T47D (cell line): ENCODE data around the gene LGI4.

Experiments used
- DNase-seq, 2 experiments: peaks; one replicate each; pipeline versions ENCODE4 v3.0.0 to v3.0.0-alpha.2; 2011 to 2012; ENCODE audit warnings: low read depth in 1 of 2, low spot score in 1 of 2
- JUND ChIP-seq: IDR thresholded peaks from 2 replicates; pipeline ENCODE4 v1.6.1; 2012; ENCODE audit warnings: low read depth
- in situ Hi-C: cut with HindIII; loops from 2 replicates; pipeline ENCODE4 v1.10.0; 2016; ENCODE audit warnings: low sequenced_read_pairs, low pct_unique_long_range_greater_than_20kb

LGI4 gene

GRCh38 chr19:35167251-35168119 lies 32.6 kb upstream of the LGI4 start:
- in situ Hi-C loops = no loop called here
- DNase-seq = no peak
- TF ChIP-seq JUND = no peak

DNA sequence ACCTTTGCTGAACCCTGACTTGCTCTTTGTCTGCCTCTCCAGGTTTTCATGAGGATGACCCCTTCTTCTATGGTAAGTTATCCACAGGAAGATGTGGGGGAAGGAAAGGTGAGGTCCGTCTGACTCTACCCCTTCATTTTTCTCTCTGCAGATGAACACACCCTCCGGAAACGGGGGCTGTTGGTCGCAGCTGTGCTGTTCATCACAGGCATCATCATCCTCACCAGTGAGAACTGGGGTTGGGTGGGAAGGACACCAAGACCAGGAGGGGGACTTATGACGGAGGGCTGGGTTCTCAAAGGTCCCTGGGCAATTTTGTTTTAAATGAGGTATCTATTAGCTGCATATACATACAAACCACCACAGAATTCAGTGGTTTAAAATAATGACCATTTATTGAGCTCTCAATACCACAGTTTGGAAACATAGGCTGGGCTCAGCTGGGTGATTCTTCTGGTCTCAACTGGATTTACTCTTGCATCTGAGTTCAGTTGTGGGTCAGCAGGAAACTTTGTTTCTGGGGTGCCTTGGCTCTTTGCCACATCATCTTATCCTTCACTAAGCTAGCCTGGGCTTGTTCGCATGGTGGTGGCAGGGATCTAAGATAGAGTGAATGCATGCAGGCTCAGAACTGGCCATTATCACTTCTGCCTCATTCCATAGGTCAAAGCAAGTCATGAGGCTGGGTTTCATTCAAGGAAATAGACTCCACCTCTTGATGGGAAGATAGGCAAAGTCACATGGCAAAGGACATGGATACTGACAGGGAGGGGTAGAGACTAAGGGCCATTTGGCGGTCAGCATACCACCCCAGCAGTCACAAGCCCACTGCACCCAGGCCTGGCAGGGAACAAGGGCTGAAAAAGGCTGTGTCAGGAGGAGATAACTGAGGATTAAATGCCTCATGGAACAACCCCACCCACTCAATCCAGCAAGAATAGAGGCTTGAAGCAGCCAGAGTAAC lies 31.5 kb upstream of the LGI4 start:
- DNase-seq = no peak
- no peak for TF ChIP-seq JUND
- in situ Hi-C loops = no loop called here

- in situ Hi-C loops = no loop called here
- no peak for TF ChIP-seq JUND
- DNase-seq = no peak
These were observed 30.6 kb upstream of the LGI4 start for GRCh38 chr19:35165200-35166058.

DNA sequence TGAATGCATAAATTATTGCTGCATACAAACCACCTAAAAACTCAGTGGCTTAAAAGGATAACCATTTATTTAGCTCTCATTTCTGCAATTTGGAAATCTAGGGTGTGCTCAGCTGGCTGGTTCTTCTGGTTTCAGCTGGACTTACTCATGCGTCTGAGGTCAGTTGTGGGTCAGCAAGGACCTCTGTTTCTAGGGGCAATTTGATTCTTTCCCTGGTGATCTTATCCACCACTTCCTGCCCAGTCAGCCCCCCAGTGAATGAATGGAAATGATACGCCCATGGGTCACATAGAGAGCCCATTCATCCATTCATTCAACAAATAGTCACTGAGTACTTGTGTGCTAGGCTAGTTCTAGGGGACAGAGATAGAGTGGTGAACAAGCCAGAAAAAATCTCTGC lies 29.6 kb upstream of the LGI4 start:
- peak in 1 of 2 experiments; percentile 51 for DNase-seq
- no peak for TF ChIP-seq JUND
- in situ Hi-C loops = no loop called here

DNA sequence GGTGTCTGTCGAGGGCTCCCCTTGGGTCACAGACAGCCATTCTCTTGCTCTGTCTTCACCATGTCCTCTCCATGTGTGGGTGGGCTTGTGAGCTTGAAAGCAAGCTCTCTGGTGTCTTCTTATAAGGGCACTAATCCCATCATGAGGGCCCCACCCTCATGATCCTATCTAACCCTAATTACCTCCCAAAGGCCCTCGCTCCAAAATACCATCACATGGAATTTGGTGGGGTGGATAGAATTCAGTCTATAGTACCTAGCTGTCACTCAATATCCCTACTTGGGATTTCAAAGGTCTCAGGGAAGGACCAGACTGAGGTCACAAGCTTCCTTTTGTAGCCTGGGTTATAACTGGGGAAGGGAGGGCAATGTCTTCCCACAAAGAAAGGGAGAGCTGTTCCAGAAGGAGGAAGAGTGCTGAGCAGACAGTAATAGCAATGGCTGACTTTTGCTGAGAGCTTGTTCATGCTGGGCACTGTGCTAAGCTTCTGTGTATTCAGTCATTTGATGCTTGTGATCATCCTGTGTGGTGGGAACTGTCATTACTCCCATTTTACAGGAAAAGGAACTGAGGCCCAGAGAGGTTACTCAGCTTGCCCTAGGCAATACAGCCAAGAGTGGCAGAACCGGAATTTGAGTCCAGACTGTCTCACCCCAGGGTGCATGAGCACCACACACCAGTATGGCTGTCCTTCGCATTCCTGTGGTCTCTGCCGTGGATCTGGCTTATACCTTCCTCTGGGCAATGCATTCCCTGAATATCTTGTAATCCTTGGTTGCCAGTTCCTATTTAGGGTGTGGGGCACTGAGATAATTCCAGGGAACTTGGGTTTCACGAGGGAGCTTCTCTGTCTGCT lies 27.8 kb upstream of the LGI4 start:
- no peak for TF ChIP-seq JUND
- DNase-seq = peak in 1 of 2 experiments; percentile 96
- in situ Hi-C loops = no loop called here

DNA sequence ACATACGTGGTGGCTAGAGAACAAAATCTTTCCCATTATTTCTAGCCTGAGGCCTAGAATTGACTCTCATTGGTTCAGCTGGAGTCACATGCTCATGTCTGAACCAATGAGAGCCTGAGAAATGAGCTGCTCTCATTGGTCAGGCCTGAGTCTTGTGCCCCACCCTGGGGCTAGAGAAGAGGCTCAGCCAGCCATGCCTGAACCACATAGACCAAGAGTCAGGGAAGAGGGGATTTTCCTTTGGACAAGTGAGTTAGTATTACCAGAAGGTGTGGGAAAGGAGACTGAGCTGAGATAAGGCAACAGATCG lies 26.5 kb upstream of the LGI4 start:
- no peak for TF ChIP-seq JUND
- DNase-seq = no peak
- in situ Hi-C loops = no loop called here

DNA sequence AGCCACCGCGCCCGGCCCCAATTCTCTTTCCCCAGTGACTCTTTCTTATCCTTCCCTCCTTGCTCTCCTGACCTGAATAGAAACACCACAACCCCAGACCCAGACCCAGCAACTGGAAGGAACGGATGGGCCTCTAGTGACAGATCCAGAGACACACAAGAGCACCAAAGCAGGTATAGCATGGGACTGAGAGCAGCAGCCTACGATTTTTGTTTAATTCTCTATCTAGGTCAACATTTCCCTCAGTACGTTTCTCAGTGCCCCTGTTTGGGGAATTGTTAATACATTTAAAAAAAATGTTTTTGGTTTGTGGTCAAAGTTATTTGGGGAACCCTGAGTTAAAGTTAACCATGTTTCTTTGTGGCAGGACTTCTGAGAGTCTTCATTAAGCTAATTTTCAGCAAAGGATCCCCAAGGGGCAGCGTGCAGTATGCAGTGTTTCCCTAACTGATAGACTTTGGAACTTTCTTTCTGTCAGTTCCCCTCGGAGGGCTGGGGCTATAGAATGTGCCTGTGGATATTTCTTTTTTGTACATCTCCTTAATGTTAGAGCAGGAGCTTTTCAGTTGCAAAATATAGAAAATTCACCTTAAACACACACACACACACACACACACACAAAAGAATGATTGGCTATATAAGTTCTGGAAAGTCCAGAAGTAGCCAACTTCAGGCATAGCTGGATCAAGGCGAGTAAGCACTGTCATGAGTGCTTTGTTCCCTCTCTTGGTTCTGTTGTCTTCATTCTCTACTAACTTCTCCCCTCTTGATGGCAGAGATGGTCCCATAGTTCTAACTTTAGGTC lies 26.0 kb upstream of the LGI4 start:
- DNase-seq = no peak
- in situ Hi-C loops = no loop called here
- no peak for TF ChIP-seq JUND

GRCh38 chr19:35159606-35160005 lies 24.7 kb upstream of the LGI4 start:
- in situ Hi-C loops = no loop called here
- TF ChIP-seq JUND = no peak
- DNase-seq = no peak

DNA sequence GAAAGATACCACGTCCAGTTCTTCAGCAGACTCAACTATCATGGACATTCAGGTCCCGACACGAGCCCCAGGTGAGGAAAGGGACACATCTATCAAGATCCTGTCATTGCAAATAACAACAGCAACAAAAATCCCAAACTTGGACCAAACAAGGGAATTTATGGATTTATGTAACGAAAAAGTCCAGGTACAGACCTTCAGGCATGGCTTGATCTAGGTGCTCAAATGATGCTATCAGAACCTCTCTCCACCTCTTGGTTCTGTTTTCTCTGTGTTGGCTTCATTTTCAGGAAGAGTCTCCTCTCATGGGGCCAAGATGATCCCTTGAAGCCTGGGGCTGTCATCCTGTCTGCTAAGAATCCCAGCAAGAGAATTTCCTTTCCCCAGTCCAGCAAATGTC lies 22.6 kb upstream of the LGI4 start:
- no peak for TF ChIP-seq JUND
- in situ Hi-C loops = no loop called here
- DNase-seq = no peak

GRCh38 chr19:35156673-35157014 lies 21.8 kb upstream of the LGI4 start:
- DNase-seq = no peak
- TF ChIP-seq JUND = no peak
- in situ Hi-C loops = no loop called here
